Stimulated activated CD8-positive, alpha-beta memory T cell treated with anti-CD3 and anti-CD28 coated beads, Interleukin-12 subunit alpha, Interleukin-12 subunit beta, amount 100 ng/mL, for 24 hours (primary cell): Measurements from ENCODE around the gene IL33.

Experiments used
- DNase-seq: peaks from one replicate; pipeline ENCODE4 v3.0.0-alpha.2; 2020; ENCODE audit errors: extremely low read depth

Gene IL33

DNA sequence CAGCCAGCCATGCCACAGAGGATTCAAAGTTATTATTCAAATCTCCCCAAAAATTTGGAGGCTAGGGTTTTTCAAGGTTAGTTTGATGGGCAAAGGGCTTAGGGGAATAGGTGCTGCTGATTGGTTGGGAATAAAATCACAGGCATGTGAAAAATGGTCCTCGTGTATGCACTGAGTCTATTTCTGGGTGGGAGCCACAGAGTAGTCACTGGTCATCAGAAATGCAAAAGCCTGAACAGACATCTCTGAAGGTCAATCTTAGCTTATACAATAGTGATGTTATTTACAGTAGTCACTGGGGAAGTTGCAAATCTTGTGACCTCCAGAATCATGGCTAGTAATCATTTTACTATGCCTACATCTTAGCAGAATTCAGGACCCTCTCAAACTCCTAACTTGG, 1.3 kb downstream of the IL33 start:
- no peak for DNase-seq

DNA sequence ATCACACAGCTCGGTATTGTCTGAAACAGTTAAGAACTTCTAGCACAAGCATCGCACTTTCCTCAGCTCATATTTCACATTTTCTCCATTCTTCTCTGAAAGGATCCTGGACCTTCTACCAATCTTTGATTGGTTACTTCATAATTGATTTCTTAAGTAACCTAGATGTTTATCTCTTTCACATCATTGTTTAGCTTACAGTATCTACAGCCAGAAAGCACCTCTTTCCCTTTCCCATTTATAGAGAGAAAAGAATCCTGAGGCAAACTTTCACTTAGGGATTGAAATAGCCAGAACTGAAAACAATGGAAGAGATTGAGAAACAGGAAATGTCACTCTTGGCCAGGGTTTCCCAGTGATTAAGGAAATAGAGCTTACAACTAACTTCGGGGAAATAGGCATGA, 2.5 kb downstream of the IL33 start:
- no peak for DNase-seq

DNA sequence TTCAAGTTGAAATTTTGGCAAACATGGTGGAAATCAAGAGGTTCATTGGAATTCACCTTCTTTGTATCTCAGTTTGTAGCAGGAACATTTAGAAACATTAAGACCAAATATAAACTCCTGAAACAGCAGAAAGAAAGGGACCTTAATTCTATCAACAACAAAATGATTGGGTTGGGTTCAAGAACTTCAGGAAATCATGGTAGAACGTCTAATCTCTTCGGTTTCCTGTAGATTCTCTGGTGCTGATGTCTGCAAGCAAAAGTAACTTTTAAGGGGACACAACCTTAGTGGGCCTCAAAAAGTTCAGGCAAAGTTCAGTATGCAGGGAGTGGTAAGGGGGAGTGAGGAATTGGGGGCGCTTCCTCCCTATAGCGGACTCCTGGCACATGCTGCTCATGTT, 3.4 kb downstream of the IL33 start:
- no peak for DNase-seq

DNA sequence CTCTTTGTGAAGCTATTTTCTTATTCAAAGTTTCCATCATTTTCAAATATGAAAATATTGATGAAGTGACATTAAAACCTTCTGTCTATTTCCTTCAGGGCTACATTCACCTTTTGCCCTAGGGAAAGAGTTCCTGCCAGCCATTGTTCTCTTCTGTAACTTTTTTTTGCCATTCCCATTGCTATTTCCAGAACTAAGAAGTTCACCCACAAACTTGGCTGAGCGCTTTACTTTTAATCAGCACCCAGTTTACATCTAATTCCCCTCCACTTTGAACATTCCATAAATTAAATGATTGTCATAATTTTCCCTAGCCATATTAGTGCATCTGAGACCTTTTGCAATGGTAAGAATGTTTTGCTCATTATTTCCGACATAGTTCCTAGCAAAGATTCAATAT, 4.4 kb downstream of the IL33 start:
- no peak for DNase-seq

DNA sequence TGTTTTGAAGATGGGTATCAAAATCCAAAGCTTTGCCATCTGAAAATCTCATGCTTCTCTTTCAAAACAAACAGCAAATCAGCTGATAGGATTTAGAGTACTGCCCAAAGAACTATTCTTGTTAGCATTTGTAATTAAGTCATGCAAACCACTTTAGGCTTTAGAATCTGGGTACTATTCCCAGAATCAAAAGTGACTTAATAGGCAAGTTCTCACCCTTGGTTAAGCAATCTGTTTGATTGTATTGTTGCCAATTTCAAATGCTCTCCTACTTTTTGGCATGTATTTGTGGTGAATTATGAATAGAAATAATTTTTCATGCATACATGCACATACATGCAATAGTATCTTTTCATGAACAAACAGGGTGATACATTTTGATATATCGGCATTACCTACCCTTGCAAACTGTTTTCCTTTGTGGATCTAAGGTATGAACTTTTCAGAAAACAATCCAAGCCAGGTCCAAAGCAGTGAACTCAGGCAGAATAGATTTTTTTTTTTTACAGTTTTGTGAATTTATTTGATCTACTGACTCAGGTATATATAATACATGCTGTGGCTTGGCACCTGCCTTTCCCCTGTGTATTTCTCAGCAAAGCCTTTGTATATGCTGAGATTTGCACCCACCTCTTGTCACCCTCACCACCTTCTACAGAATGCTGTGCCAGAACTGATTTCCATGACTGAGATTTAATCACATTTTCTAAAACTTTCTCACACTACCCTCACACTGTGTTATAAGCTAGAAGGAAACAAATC, 9.0 kb downstream of the IL33 start:
- DNase-seq = no peak

DNA sequence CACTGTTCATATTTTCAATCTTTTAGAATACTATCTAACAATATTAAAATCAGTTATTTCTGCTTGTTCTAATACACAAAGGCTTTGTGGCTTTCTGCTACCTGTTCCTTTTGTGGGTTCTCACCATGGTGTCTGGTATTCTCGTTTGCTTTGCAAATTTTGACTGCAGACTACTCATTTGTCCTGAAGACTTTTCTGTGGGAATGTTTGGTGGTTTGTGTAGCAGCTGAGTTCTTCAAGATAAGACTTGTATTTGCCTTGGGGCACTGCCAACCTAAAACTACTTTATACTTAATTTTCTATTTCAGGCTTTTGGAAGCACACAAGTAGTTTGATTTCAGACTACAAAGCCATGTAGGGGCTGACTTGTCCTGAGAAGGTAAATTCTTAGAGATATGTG, 11.1 kb downstream of the IL33 start:
- no peak for DNase-seq

DNA sequence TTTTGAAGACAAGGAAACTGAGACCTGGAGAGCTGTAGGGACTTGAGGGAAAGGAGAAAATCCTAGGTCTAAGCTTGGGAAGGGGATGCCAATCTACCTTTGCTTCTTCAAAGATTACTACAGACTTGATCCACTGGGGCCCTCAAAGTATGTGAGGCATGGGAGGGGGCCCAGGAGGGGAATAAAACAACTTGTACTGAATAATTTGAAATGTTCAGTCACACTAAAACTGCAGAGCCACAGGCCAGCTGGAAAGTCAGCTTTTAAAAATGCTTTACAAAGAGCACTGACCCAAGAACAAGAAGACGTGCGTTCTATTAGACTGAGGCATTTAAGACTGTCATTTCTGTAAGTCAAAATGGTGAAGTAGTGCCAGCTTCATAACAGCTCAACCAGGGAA, 13.6 kb downstream of the IL33 start:
- no peak for DNase-seq

DNA sequence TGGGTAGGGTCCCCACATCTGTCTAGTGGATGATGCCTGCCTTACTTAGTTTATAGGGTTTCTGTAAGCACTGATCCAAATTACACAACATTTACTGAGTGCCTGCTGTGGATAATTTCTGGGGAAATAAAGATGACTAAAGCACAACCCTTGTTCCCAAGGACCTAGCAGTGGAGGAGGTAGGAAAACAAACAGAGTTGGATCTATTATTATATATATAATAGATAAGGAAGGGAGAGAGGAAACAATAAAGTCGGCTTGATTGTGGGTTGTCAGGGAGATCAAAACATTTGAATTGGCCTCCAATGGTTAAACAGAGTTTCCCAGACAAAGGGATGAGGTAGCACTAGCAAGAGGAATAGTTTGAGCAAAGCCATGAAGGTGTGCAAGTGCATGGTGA, 14.0 kb downstream of the IL33 start:
- no peak for DNase-seq

DNA sequence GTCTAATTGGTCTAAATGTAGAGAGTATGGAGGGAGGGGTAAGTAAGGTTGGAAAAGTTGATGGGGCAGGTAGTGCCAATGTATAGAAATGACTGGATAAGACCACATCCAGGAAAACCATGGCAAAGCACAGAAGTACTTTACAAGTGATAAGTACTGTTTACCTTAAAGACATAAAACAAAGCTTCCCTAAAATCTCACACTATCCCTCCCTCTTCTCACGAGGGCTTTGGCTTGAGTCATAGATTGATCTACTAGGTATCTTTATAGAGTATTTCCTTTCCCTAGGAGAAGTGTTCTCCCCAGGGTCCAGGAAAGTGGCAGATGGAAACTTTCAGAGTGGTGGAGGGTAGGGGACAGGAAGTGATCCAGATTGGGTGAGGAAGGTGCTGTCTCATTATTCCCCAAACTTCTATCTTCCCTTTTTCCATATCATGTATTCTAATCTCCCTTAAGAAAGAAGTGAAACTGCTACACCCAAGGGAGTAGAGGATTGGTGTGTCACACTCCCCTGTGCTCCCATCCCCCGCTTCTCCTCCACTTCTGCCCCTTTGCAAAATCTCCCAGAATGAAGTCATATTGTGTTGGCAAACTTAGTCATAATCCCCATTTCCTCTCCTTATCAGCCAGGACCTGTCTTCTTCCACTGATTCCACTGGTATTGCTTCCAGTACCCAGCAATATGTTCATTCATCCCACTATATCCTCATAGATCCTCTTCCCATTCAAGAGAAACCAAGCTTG, 14.6 kb downstream of the IL33 start:
- DNase-seq = no peak

DNA sequence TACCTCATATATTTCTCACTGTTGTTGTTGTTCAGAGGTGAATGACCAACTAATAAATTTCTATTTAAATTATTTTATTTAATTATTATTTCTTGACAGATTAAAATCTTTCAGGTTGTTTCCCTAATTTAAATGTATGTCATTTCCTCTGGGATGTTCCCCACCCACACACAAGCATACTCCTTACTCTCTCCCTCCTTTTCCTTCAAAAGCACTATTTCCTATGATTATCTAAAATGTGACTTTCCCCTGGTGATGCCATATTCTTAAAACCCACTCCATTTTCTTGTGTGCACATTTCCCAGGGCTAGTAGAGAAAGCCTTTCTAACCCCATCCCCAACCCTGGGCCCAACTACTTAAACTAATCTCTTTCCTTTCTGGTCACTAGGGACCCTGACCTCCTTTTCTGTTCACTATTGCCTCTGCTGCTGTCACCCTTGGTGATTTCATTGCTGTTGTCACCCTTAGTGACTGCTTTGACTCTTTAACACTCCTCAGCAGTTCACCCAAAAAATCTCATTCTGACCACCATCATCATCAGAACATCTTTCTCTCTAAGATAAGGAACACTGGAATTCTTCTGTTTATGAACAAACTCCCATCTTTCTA, 16.8 kb downstream of the IL33 start:
- DNase-seq = no peak

DNA sequence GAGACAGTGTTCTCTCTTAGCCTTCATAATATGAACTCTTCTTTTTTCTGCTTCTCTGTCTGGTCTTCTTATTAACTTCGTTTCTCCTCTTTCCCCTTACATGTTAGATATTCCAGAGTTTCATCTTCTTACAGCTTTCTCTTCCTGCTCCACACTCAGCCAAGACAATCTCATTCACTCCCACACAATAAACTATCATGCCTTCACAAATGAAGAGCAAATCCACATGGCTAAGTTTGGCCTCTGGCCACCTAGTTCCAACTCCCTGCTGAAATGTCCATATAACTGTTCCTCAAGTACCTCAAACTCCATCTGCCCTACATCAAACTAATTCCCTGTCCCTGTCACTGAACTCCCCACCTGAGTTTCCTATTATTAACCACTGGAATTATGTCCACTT, 18.4 kb downstream of the IL33 start:
- DNase-seq = no peak

DNA sequence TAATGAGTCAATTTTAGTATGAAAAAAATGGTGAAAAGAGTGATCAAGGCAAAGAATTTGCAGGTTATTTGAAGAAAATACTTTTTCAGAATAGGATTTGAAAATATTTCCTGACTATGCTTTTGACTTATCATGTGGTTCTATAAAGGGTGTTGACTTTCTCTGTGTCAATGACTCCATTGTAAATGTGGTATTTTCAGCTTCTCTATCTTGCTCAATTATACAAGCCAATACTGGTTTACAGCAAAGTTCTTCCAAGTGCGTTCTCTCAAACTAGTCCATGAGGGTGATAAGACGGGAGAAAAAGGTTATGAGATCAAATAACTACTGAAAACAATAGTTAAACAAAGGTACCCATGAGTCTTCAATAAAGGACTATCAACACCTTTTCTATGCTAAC, 21.7 kb downstream of the IL33 start:
- DNase-seq = no peak

DNA sequence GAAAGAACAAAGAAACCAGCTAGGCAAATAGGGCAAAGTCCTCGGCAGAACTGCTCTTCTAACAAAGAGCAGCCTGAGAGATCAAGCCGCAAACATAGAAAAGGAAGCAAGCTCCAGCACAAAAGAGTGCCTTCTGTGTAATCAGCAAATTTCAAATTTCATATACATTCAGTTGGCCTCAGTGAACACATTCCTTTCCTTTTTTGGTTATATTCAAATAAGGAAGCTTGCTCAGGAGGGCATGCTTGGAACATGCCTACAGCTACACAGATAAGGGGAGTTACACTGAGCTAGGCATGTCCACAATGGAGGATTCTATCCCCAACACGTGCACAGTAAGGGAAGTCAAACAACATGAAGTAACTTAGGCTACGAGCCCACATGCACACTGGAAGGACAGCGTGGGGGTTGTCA, 23.4 kb downstream of the IL33 start:
- no peak for DNase-seq

DNA sequence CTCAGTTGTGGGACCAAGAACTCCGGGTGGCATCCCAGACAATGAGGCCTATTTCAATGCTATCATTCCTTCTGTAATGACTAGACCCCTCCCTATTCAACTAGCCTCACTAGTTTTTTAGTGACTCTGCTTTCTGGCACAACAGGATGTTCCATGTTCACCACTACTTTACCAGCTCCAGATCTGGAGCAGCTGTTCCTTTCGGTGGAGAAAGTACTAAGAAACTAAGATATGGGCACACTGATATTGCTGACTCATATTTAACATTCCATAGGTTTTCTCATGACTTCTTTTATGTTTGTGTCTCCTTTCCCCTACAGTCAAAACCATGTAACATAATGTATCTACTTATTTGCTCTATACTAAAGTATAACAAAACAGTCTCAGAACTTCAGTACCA, 24.1 kb downstream of the IL33 start:
- DNase-seq = no peak

DNA sequence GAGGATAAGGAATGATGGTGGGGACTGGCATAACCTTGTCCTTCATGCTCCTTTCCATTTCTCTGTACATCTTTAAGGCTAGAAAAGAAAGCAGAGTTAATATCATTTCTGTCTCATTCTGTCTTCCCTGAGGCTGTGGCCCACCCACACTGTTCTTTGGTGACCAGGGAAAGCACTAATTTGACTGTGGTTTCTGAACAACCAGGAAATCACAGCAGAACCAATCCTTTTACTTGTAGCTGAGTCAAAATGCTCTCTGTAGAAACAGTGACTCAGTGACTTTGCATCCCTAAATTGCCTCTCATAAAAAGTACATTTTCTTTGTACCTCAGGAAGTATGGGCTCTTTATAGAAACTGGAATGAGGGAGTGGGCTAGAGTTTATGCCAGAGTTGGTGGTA, 28.1 kb downstream of the IL33 start:
- DNase-seq = no peak

DNA sequence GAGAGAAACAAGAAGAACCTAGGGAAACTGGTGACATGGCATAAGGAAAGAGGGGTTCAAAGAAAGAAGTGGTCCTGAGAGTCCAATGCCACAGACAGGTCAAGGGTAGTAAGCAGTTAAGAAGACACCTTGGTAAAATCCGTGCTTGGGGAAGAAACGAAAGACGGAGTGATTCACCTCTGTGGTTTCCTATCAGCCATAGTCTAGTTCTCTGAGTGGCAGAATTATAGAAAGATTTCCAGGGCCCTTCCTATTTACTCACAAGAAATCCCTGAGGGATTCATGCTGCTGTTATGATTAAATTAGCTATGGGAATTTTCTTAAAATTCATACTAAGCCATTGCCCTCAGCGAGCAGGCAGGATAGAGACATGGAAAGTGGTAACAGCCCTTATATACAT, 31.7 kb downstream of the IL33 start:
- DNase-seq = no peak

DNA sequence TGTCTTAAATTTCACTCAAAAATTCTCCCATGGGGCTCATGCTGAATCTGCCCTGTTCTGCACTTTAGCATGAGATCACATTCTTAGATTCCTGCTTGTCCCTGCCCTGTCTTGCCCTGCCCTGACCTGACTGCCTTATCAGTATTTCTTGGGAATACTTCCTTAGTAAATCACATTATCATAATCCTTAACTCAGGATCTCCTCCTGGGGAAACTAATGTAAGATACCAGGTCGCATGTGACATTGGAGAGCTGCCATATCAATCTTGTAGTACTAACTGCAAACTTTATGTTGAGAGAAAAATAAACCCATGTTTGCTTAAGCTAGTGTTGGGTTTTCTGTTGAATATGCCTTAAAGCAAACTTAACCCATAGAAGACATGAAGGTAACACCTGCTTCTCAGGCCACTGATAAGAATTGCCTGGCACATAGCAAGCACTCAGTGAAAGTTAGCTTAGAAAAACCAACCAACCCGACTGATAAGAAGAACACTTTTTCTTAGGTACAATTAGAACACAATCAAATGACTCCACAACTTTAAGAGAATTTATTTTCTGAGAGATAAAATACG, 53.3 kb downstream of the IL33 start:
- DNase-seq = no peak

DNA sequence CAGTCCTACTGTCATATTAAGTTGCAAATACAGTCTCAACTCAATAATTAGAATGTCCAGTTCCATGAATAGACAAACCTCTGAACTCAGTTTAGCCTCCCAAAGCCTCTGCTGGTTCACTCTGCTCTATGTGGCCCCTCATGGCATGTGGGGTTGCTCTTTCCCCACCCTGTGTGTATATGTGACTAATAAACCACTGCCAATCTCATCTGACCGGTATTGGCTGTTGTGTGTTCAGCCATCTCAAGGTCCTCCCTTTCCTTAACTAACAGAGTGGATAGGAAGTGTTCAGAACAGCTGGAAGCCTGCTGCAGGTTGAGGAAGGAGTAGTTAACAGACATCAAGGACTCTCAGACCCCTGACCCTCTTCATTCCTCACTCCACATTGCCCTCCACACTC, 55.3 kb downstream of the IL33 start:
- DNase-seq = no peak

DNA sequence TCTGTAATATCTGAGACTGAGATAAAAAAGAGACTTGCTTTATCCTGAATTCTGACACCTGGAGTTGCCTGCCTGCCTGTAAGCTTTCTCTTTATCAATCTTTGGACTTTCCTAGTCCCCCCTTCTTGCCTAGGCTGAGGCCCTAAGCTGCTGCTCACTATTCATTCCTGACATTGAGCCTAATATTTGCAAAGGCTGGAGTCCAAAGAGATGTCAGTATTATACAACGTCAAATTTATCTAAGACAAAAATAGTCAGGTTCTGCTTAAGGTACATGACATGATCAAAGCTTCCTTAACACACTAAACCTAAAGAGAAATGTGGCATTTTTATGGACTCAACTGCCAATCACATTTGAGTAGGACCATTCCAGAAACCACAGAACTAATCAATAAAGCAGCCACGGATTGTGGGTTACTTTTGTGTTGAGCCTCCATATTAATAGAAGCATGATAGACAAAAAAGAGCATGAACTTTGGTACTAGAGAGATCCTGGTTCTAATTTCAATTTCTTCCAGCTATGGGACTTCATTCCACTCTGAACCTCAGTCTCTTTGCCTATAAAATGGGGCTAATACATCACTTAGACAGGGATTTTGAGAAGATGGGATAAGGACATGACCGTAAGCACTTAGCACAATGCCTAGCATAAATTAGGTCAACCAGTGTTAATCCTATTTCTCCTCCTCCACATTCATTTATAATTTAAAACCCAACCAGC, 56.1 kb downstream of the IL33 start:
- DNase-seq = no peak

DNA sequence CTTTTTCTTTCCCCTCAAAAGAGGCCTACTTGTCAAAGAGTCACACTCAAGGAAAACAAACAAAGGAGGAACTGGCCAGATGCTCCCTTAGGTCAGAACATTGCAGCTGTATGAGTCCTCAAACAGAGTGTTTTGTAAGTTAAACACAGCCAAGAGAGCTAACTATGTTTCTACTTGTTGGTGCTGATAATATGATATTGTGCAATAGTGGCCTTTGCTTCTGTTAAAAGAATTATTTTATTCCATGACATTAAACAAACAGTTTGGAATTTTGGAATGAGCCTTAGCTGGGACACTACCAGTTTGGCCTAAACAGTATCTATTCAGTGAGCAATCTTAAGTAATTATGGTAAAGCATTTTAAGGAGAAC, 56.6 kb downstream of the IL33 start:
- no peak for DNase-seq

DNA sequence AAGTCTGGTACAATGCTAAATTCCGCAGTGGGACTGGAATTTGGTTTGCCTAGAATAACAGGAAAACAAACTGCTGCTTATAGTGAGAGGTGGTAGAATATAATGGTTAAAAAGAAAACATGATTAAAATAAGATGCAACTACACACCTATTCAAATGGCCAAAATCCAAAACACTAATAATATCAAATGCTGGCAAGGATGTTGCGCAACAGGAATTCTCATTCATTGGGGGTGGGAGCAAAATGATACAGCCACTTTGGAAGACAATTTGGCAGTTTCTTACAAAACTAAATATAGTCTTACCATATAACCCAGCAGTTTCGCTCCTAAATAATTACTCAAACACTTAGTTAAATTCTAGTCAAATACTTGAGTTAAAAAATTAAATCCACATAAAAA, 61.8 kb downstream of the IL33 start:
- no peak for DNase-seq

DNA sequence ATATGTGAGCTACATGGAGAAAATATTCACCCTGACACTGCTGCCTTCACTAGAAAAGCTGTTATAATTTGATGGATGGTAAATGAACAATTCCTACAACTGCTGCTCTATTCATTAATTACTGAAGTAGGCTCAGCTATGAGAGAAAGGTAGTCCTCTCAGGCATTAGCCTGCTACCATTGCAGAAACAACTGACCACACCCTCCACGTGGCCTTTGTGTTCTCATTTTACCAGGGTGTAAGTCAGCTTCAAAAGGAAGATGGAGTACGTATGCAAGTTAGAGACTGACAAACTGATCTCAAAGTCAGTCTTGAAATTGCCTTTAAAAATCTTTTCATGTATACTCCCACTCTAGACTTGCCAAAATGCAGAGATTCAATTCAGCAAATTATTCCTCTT, 86.3 kb downstream of the IL33 start:
- no peak for DNase-seq
